ENCODE results near the gene PRH2.

- TF ChIP-seq, protein P1, sequence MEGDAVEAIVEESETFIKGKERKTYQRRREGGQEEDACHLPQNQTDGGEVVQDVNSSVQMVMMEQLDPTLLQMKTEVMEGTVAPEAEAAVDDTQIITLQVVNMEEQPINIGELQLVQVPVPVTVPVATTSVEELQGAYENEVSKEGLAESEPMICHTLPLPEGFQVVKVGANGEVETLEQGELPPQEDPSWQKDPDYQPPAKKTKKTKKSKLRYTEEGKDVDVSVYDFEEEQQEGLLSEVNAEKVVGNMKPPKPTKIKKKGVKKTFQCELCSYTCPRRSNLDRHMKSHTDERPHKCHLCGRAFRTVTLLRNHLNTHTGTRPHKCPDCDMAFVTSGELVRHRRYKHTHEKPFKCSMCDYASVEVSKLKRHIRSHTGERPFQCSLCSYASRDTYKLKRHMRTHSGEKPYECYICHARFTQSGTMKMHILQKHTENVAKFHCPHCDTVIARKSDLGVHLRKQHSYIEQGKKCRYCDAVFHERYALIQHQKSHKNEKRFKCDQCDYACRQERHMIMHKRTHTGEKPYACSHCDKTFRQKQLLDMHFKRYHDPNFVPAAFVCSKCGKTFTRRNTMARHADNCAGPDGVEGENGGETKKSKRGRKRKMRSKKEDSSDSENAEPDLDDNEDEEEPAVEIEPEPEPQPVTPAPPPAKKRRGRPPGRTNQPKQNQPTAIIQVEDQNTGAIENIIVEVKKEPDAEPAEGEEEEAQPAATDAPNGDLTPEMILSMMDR (optimal IDR thresholded peaks at IDR 0.05 in 1 of 3, IDR thresholded peaks at IDR 0.05 in 1 of 3, conservative IDR thresholded peaks at IDR 0.05 in 1 of 3; ENCODE audit: extremely low read depth in 1 of 3, insufficient read depth in 2 of 3, low read length in 3 of 3): no peak
- no peak for TF ChIP-seq EZH2 (IDR thresholded peaks at IDR 0.05; ENCODE audit: low read length)
Observed at GRCh38 chr12:10940389-10940788, 11.4 kb downstream of the PRH2 start.
